Activated effector memory CD4-positive, alpha-beta T cell treated with anti-CD3 and anti-CD28 coated beads, Interleukin-2, amount 50 U/mL, for 16 hours (primary cell): ENCODE measurements around the gene MLH1.
"Not testable (repeated sequence)": the region's sequence is repeated elsewhere in the genome, so short reads cannot be mapped to it uniquely, and the experiment has no call there.

Experiments
- DNase-seq: peaks from one replicate; pipeline ENCODE4 v3.0.0-alpha.2; 2020

Gene MLH1

DNA sequence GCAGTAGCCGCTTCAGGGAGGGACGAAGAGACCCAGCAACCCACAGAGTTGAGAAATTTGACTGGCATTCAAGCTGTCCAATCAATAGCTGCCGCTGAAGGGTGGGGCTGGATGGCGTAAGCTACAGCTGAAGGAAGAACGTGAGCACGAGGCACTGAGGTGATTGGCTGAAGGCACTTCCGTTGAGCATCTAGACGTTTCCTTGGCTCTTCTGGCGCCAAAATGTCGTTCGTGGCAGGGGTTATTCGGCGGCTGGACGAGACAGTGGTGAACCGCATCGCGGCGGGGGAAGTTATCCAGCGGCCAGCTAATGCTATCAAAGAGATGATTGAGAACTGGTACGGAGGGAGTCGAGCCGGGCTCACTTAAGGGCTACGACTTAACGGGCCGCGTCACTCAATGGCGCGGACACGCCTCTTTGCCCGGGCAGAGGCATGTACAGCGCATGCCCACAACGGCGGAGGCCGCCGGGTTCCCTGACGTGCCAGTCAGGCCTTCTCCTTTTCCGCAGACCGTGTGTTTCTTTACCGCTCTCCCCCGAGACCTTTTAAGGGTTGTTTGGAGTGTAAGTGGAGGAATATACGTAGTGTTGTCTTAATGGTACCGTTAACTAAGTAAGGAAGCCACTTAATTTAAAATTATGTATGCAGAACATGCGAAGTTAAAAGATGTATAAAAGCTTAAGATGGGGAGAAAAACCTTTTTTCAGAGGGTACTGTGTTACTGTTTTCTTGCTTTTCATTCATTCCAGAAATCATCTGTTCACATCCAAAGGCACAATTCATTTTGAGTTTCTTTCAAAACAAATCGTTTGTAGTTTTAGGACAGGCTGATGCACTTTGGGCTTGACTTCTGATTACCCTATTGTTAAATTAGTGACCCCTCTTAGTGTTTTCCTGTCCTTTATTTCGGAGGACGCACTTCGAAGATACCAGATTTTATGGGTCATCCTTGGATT is at the start of gene MLH1:
TSS of gene MLH1 (plus strand) at position 193 of the 958 bp plus-strand sequence. CDS start at position 223, 30 bp downstream.
- DNase-seq = peak; percentile 98

DNA sequence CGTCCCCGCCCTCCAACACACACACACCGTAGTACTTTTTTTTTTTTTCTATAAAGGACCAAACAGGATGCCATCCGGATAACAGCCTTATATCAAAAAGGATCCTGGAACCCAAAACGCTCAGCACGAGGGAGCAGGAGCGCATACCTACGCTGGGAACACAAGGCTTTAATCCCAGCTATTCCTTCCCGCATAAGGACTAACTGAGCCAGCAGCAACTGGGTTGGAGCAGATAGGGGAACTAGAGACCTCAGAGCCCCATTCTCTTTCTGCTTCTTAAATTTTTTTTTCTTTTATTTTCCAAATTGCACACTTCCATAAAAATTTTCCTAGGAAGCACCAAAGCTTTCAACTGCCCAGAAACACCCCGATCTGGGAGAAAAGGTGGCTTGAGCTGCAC is 49.7 kb upstream of the MLH1 start:
- no peak for DNase-seq

DNA sequence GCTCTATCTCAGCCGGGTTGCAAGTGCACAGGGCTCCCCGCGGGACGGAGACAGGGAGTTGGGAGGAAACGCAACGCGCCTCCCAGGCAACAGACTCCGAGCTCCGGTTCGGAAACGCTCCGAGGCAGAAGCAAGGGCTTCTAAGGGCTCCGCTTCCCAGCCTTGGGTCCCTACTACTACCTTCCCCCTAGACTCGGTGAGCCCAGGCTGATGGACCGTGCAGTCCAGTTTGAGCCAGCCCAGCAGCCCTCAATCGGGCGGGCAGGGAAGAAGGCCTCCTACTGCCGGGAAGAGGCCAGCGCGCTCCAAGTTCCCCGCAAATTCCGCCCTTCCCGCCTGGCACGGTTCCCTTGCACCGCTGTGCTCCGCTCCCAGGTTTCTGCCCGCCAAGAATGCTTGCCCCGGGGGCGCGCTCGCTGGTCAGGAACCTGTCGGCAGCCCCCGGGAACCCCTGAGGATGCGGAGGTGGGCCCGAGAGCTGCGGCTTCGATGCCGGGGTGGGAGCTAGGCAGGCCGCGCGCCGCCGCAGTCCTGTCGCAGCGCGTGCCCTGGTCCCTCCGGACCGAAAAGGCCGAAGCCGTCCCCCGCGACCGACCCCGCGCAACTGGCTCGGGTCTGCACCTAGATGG is 49.2 kb upstream of the MLH1 start:
- peak; percentile 73 for DNase-seq

DNA sequence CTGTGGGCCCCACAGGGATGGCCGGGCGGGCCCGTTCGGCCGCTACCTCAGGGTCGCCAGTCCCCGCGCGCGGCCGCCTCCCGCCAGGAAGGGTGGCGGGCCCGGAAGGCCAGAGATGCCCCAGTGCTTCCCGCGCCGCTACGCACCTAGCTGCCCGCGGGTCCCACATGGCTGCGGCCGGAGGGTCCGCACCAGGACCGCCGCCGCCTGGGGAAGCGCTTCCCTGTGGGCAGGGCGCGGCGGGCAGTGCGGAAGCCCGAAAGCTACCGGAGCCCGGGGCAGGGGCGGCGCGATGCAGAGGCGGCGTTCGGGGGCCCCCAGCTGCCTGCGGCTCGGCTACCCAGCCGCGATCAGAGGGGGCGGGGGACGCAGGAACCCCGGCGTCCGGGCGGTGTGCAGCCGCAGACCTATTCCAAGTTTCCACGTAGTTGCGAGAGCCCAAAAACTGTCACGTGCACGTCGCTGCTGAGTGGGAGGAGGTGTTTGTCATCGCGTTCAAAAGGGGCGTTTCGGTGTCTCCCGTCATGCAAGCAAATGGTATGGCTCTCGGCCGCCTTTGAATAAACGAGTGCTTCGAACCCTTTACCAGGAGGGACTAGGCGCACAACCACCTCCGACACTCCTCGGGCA is 48.6 kb upstream of the MLH1 start, which contains the start of gene TRANK1:
TSS of gene TRANK1 (minus strand) at position 414 of the 630 bp plus-strand sequence. CDS start at position 169, 245 bp downstream.
- DNase-seq = peak; percentile 93

DNA sequence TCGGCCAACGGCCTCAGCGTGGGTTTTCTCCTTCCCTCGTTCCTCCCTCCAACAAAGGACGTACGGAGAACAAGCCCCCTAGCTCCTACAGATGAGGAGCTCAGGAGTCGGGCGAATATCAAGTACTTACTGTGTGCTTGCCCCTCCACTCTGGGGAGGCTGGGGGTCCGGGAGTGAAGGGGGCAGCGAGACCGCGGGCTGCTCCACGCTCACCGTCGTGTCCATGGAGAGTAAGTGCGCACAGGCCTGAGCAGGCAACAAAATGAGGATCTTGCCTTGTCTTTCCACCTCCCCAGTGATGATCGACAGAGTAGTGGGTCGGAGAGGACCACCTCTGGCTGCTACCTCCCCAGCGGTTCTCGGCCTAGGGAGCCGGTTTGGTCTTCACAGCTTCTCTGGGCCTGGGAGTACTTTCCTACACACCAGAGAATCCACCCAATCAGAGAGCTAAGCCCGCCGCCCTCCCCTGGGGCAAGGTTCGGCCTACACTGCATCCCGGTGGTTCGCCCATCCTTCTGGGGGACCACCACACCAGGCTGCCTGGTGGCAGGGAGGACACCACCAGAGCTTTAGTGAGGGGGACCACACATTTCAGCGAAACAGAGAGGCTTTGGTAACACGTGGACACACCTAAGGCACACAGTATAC is 47.9 kb upstream of the MLH1 start:
- DNase-seq = no peak

DNA sequence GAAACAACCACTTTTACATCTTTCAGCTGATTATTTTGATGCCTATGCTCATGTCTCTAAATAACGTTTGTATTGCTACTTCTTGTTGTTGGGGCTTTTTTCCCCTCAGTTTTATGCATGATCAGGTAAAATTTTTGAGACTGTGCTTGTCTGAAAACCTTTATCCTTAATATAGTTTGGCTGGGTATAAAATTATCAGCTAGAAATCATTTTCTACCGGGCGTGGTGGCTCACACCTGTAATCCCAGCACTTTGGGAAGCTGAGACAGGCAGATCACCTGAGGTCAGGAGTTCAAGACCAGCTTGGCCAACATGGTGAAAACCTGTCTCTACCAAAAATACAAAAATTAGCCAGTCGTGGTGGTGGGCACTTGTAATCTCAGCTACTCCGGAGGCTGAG is 45.5 kb upstream of the MLH1 start:
- not testable (repeated sequence) for DNase-seq

DNA sequence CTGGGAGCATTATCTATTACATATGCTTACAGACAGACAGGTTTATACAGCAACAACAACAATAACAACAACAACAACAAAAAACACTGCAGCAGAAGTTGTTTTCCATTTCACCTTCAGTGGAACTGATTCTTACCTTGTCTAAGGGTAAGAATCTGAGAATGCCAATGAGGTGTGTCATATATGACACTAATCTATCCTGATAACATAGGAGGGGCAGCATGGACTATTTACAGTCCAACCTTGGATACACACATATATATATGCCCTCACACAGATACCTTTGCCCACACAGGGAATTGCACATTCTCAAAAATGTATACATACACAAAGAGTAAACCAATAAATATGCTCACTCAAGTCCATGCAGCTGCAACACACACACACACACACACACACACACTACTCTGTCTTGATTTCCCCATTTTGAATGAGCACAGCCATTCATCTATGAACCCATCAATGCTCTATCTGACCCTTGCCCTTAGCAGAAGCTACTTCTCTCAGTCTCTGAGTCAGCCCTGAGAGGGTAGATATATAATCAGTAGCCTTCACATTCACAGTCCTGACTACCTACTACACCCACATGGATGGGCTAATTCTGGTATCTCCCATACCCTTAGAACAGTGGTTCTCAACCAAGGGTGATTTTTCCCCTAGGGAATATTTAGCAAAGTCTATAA is 38.7 kb upstream of the MLH1 start:
- DNase-seq = no peak

DNA sequence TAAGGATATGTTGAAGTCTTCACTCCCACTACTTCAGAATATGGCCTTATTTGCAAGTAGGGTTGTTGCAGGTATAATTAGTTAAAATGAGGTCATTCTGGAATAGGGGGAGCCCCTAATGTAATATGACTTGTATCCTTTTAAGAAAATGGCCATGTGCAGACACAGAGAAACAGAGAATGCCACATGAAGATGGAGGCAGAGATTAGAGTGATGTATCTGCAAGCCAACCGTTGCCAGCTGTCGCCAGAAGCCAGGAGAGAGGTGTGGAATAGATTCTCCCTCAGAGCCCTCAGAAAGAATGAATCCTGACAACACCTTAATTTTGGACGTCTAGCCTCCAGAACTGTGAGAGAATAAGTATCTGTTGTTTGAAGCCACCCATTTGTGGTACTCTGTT is 37.2 kb upstream of the MLH1 start:
- no peak for DNase-seq

DNA sequence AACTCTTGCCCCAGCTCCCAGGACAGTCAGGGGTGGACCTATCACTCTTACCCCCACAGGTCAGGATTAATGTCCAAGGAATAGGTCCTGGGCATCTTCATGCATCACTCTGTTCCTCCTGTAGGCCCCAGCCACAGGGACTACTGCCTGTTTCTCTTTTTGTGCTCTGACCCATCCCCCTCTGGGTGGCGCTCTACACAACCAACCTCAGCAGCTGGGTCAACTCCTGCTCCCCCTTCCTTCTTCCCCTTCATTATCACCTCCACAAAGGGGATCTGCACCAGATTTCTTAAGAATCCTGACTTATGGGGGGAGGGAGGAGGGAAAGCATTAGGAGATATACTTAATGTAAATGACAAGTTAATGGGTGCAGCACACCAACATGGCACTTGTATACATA is 36.3 kb upstream of the MLH1 start:
- DNase-seq = no peak

DNA sequence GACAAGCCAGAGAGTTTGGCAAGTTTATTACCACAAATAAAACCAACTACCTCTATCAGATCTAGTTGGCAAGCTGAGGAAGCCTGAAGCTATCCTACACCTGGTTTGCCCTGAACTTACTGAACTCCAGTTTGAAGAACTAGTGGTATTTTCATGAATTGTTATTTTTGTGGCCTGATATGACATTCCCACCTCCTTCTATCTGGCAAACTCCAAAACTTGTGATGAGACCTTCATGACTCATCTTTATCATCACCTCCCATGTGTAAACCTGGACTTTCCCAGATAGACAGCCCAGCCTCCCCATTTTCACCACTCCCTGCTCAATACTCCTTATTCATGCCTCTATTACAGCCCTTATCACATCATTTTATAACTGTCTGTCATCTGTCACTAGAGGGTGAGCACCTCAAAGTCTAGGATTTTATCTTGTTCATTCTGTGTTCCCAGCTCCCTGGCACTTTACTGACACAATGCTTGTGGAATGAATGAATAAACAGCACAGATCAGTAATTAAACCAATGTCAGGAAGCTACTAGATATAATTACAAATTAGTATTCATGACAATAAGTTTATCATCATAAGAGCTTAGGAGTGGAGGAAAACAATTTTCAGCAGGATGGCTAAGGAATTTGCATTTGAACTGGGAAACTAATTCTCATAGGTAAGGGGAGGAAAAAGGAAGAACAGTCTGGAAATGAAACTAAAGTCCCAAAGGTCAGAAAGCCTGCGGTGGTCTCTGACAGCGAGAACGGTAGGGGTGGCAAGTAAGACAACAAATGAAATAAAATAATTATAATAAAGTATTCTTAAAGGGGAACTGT is 35.2 kb upstream of the MLH1 start:
- no peak for DNase-seq

DNA sequence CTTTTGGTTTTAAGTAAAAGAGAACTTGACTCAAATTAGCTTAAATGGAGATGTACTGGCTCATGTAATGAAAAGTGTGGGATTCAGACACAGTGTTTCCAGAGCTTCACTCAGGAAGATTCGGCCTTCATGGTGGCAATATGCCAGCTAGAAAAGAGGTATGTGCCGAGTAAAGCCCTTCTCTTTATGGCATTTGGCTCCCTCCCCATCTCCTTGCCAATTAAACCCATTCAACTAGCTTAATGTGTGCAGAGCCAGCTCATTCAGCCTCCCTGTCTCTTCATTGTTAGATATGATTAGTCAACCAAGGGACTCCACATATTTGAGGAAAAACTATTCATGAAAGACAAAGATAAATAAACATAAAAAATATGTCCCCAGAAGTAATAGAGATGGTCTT is 33.5 kb upstream of the MLH1 start:
- no peak for DNase-seq

DNA sequence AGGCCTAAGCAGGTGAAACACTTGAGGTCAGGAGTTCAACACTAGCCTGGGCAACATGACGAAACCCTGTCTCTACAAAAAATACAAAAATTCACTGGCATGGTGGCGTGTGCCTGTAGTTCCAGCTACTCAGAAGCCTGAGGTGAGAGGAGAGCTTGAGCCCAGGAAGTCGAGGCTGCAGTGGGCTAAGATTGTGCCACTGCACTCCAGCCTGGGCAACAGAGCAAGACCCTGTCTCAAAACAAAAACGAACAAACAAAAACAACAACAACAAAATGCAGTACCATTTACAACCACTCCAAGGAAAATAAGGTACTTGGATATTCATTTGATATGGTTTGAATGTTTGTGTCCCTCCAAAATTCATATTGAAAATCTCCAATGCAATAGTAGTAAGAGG is 32.8 kb upstream of the MLH1 start:
- no peak for DNase-seq

DNA sequence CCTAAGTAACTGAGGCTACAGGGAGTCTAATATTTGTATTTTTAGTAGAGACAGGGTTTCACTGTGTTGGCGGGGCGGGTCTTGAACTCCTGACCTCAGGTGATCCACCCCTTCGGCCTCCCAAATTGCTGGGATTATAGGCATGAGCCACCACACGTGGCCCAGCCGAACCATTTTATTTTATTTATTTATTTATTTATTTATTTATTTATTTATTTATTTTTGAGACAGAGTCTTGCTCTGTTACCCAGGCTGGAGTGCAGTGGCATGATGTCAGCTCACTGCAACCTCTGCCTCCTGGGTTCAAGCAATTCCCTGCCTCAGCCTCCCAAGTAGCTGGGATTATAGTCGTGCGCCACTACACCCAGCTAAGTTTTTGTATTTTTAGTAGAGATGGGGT is 30.3 kb upstream of the MLH1 start:
- DNase-seq = not testable (repeated sequence)

DNA sequence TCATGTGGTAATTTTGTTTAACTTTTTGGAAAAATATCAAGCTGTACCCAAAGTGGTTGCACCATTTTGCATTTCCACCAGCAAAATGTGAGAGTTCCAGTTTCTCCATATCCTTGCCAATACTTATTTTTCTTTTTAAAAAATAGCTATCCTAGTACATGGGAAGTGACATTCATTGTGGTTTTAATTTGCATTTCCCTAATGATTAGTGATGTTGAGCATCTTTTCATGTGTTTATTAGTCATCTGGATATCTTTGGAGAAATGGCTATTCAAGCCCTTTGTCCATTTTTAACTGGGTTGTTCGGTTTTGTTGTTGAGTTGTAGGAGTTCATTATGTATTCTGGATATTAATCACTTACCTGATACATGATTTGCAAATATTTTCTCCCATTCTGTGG is 29.0 kb upstream of the MLH1 start:
- DNase-seq = no peak

DNA sequence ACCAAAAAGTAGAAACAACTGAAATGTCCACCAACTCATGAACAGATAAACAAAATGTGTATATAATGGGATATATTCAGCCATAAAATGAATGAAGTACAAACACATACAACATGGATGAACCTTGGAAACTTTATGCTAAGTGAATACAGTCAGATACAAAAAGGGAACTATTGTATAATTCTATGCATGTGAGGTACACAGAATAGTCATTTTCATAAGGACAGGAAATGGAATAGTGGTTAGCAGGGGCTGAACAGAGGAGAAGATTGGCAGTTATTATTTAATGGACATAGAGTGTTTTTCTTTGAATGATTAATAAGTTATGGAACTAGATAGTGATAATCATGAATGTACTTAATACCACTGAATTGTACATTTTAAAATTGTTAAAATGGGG is 28.5 kb upstream of the MLH1 start:
- DNase-seq = no peak

DNA sequence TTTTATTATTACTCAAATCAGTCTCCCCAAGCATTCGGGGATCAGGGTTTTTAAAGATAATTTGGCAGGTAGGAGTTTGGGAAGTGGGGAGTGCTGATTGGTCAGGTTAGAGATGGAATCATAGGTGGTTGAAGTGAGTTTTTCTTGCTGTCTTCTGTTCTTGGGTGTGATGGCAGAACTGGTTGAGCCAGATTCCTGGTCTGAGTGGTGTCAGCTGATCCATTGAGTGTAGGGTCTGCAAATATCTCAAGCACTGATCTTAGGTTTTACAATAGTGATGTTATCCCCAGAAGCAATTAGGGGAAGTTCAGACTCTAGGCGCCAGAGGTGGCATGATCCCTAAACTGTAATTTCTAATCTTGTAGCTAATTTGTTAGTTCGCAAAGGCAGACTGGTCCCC is 27.9 kb upstream of the MLH1 start:
- DNase-seq = no peak

DNA sequence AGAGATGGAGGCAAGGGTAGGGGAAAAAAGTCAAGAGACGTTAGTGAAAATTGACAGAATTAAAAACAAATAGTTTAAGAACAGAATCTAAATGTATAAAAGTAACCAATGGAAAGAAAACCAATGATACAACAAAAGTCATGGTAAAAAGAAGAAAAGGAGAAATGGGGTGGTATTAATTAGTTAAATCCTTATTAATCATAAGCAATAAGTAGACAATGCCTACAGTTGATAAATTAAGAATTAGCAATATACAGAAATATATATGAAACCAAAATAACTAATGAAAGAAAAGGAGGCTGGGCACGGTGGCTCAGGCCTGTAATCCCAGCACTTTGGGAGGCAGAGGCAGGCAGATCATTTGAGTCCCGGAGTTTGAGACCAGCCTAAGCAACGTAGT is 24.2 kb upstream of the MLH1 start:
- DNase-seq = no peak

DNA sequence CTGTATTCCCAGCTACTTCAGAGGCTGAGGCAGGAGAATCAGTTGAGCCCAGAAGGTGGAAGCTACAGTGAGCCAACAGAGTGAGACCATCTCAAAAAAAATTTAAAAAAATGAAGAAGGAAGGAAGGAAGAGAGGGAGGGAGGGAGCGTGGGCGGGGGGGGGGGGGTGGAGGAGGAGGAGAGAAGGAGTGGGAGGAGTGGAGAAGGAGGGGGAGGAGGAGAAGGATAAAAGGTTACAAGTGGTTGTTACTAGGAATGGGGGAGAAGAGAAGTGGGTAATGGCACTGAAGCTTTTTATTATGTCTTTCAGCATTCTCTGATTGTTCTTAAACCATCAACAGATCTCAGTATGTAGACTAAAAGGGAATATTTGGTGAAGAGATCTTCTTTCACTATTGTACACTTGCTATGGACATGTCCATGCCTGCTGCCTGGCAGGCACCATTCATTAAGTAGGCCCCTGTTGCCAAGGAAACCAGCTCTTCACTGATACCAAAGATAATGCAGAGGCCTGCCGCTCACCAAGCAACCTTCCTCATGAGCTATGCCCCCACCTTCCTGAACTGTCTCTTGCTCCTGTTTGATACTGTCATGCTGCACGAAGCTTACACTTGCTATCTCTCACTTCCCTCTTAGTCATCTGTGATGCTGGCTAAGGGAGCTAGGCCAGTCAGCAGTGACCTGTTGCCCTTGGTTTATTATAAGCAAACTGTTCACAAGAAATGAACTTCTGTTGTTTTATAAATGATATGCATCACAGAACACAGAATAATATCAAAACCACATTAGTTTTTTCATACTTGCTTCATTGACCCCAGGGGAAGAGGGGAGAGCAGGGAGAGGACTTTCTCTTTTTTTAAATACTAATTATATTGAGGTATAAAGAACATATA is 23.5 kb upstream of the MLH1 start:
- peak; percentile 76 for DNase-seq

DNA sequence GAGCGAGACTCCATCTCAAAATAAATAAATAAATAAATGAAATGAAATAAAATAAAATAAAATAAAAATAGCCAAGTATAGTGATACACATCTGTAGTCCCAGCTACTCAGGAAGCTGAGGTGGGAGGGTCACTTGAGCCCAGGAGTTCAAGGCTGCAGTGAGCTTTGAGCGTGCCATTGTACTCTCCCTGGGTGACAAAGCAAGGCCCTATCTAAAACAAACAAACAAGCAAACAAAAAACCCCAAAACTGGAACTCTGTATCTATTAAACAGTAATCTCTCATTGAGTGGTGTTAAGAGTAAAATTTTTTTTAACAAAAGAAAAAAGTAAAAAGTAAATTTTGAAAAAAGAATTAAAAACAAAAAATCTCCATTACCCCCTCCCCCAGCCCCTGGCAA is 21.2 kb upstream of the MLH1 start:
- DNase-seq = no peak

DNA sequence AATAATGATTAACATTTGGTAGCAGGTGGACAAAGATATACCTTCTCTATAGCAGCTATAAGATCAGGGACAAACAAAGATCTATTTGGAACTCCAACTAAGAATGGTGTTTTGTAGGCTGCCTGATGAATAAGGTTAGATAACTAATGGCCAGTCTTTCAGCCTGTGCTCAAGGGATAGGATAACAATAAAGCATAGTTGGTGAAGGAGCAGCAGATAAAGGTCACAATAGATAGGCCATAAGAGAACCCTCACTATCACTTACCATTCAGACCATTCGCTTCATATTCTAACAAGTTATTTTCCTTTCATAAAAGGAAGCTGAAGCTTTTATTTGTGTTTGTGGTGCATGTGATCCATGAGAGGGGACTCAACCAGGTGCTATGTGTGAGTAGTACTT is 20.2 kb upstream of the MLH1 start:
- no peak for DNase-seq

DNA sequence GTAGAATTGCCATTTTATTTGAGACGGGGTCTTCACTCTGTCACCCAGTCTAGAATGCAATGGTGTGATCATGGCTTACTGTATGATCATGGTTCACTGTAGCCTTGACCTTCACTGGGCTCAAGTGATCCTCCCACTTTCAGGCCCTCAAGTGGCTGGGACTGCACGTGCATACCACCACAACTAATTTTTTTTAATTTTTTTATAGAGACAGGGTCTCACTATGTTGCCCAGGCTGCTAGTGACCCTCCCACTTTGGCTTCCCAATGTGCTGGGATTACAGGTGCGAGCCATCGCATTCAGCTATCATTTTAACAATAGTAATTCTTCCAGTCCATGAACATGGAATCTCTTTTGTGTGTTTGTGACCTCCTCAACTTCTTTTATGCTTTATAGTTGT is 12.3 kb upstream of the MLH1 start:
- no peak for DNase-seq
